ENCODE measurements around the gene IQCH. TPM values are rescaled to one million over a fixed set of nuclear protein-coding genes. Genes with fewer than 3 reads are reported as not detected.

The IQCH gene
- total and polyA plus RNA-seq, 9 of the 15 experiments (the other 6 are each of a cell fraction or from before 2014, with no cell fraction given), result 1.8 to 3.9 (median 2.7) TPM

GRCh38 chr15:67254238-67255175 is at the start of gene IQCH, which contains the start of gene AAGAB (continued):
- TF ChIP-seq NEUROD1 (IDR thresholded peaks at IDR 0.05; ENCODE audit: borderline replicate concordance, low read depth, low read length, partially characterized antibody) (peak; percentile 97), NCOA1 (IDR thresholded peaks at IDR 0.05; ENCODE audit: low read depth) (0 out of 2 replicates have a peak, but pooled peaks have one; percentile 21), L3MBTL2 (IDR thresholded peaks at IDR 0.05) (peak; percentile 92), E2F5 (CRISPR knock-in tag; IDR thresholded peaks at IDR 0.05) (peak; percentile 82; the same call in 1 of the 2 replicates), ILF3 (IDR thresholded peaks at IDR 0.05; ENCODE audit: borderline replicate concordance) (no peak), SPI1 (IDR thresholded peaks at IDR 0.05; ENCODE audit: borderline replicate concordance, low read depth, low read length) (0 out of 2 replicates have a peak, but pooled peaks have one; percentile 12), BCOR (IDR thresholded peaks at IDR 0.05) (peak; percentile 51), SMARCA4 (IDR thresholded peaks at IDR 0.05) (peak; percentile 1; the same call in 1 of the 2 replicates), PREB (CRISPR knock-in tag; IDR thresholded peaks at IDR 0.05) (no peak), U2AF1 (optimal IDR thresholded peaks at IDR 0.05; ENCODE audit: low read depth, low read length) (peak; percentile 90), ZNF224 (CRISPR knock-in tag; IDR thresholded peaks at IDR 0.05) (no peak), CBFB (CRISPR knock-in tag; IDR thresholded peaks at IDR 0.05) (peak; percentile 83), CCNT2 (IDR thresholded peaks at IDR 0.05; ENCODE audit: borderline replicate concordance, extremely low read depth, insufficient read length, low read depth, low read length) (peak; percentile 89), ZNF780A (CRISPR knock-in tag; IDR thresholded peaks at IDR 0.05) (no peak), CREB1 (IDR thresholded peaks at IDR 0.05) (peak; percentile 44), CREB1 (CRISPR knock-in tag; IDR thresholded peaks at IDR 0.05) (peak; percentile 84), COPS2 (conservative IDR thresholded peaks at IDR 0.05) (no peak), OTX1 (CRISPR knock-in tag; IDR thresholded peaks at IDR 0.05) (no peak), ZBTB49 (CRISPR knock-in tag; IDR thresholded peaks at IDR 0.05; ENCODE audit: borderline replicate concordance) (no peak), ELF1 (tag; IDR thresholded peaks at IDR 0.05) (peak; percentile 99), MEF2D (tag; conservative IDR thresholded peaks at IDR 0.05; ENCODE audit: low read depth) (0 out of 2 replicates have a peak, but pooled peaks have one; percentile 24), PRMT5 (CRISPR knock-in tag; IDR thresholded peaks at IDR 0.05) (peak; percentile 21), ZNF561 (CRISPR knock-in tag; conservative IDR thresholded peaks at IDR 0.05) (no peak), RNF2 (IDR thresholded peaks at IDR 0.05) (peak; percentile 95), RB1 (IDR thresholded peaks at IDR 0.05; ENCODE audit: low read depth) (peak; percentile 98), MAZ (CRISPR knock-in tag; conservative IDR thresholded peaks at IDR 0.05 in 1 of 2, IDR thresholded peaks at IDR 0.05 in 1 of 2) (peak; percentile 74 to 75; a peak in 3 of 4 replicates)

Data from K562 (cell line).